ENCODE results near the gene RTCB.

RTCB gene

GRCh38 chr22:32396255-32396654, 15.8 kb downstream of the RTCB start:
- TF ChIP-seq YY1 (IDR thresholded peaks at IDR 0.05; ENCODE audit: low read depth) (no peak), USF1 (IDR thresholded peaks at IDR 0.05) (no peak), REST (IDR thresholded peaks at IDR 0.05; ENCODE audit: low read depth) (no peak), TEAD4 (IDR thresholded peaks at IDR 0.05) (no peak), CEBPB (IDR thresholded peaks at IDR 0.05) (no peak), CREB1 (IDR thresholded peaks at IDR 0.05; ENCODE audit: low read depth) (no peak), EGR1 (IDR thresholded peaks at IDR 0.05) (no peak), NFIC (IDR thresholded peaks at IDR 0.05) (no peak), TCF12 (IDR thresholded peaks at IDR 0.05; ENCODE audit: low read depth) (no peak), RAD21 (IDR thresholded peaks at IDR 0.05; ENCODE audit: low read depth) (no peak), ZBTB7A (IDR thresholded peaks at IDR 0.05; ENCODE audit: low read depth) (no peak), MAX (IDR thresholded peaks at IDR 0.05) (no peak)

GRCh38 chr22:32395107-32395506, 16.9 kb downstream of the RTCB start:
- no peak for TF ChIP-seq CEBPB (IDR thresholded peaks at IDR 0.05)
- no peak for TF ChIP-seq EGR1 (IDR thresholded peaks at IDR 0.05)
- no peak for TF ChIP-seq USF1 (IDR thresholded peaks at IDR 0.05)
- TF ChIP-seq ZBTB7A (IDR thresholded peaks at IDR 0.05; ENCODE audit: low read depth): no peak
- no peak for TF ChIP-seq NFIC (IDR thresholded peaks at IDR 0.05)
- TF ChIP-seq FOXM1 (IDR thresholded peaks at IDR 0.05; ENCODE audit: borderline replicate concordance, low read depth): no peak
- TF ChIP-seq TEAD4 (IDR thresholded peaks at IDR 0.05): no peak
- TF ChIP-seq MAX (IDR thresholded peaks at IDR 0.05): no peak
- no peak for TF ChIP-seq TCF12 (IDR thresholded peaks at IDR 0.05; ENCODE audit: low read depth)
- TF ChIP-seq TAF1 (IDR thresholded peaks at IDR 0.05; ENCODE audit: low read depth): no peak
- TF ChIP-seq YY1 (IDR thresholded peaks at IDR 0.05; ENCODE audit: low read depth): no peak
- no peak for TF ChIP-seq REST (IDR thresholded peaks at IDR 0.05; ENCODE audit: low read depth)
- TF ChIP-seq EP300 (IDR thresholded peaks at IDR 0.05; ENCODE audit: borderline replicate concordance): no peak
- no peak for TF ChIP-seq CREB1 (IDR thresholded peaks at IDR 0.05; ENCODE audit: low read depth)
- TF ChIP-seq RAD21 (IDR thresholded peaks at IDR 0.05; ENCODE audit: low read depth): no peak

GRCh38 chr22:32389685-32390084, 22.4 kb downstream of the RTCB start:
- peak; percentile 24 for TF ChIP-seq RAD21 (IDR thresholded peaks at IDR 0.05; ENCODE audit: low read depth)
- no peak for TF ChIP-seq TAF1 (IDR thresholded peaks at IDR 0.05; ENCODE audit: low read depth)

GRCh38 chr22:32385681-32386080, 26.4 kb downstream of the RTCB start:
- TF ChIP-seq RAD21 (IDR thresholded peaks at IDR 0.05; ENCODE audit: low read depth) (no peak), YY1 (IDR thresholded peaks at IDR 0.05; ENCODE audit: low read depth) (no peak), NFIC (IDR thresholded peaks at IDR 0.05) (no peak)

- TF ChIP-seq FOXM1 (IDR thresholded peaks at IDR 0.05; ENCODE audit: borderline replicate concordance, low read depth) (no peak), NFIC (IDR thresholded peaks at IDR 0.05) (no peak), RAD21 (IDR thresholded peaks at IDR 0.05; ENCODE audit: low read depth) (no peak), TCF12 (IDR thresholded peaks at IDR 0.05; ENCODE audit: low read depth) (no peak), TAF1 (IDR thresholded peaks at IDR 0.05; ENCODE audit: low read depth) (no peak), YY1 (IDR thresholded peaks at IDR 0.05; ENCODE audit: low read depth) (no peak), ZBTB7A (IDR thresholded peaks at IDR 0.05; ENCODE audit: low read depth) (no peak), USF1 (IDR thresholded peaks at IDR 0.05) (no peak), TEAD4 (IDR thresholded peaks at IDR 0.05) (no peak), CREB1 (IDR thresholded peaks at IDR 0.05; ENCODE audit: low read depth) (no peak), MAX (IDR thresholded peaks at IDR 0.05) (no peak), REST (IDR thresholded peaks at IDR 0.05; ENCODE audit: low read depth) (no peak), EGR1 (IDR thresholded peaks at IDR 0.05) (no peak), CEBPB (IDR thresholded peaks at IDR 0.05) (no peak), EP300 (IDR thresholded peaks at IDR 0.05; ENCODE audit: borderline replicate concordance) (no peak)
These were observed 31.1 kb downstream of the RTCB start for GRCh38 chr22:32380991-32381390.
